SK-N-SH (cell line): ENCODE data around the gene GTF2F2. TPM values are rescaled to one million over a fixed set of nuclear protein-coding genes. Genes with fewer than 3 reads are reported as not detected.

Experiments used
- CTCF ChIA-PET: fragments of 300-600, 350-600 bp; formaldehyde crosslinking; extraction: SDS; loops from one replicate; lab custom pipeline; 2021; lab: Yijun Ruan, JAX
- POLR2A ChIA-PET: fragments of 350-600 bp; sonication (Branson Sonifier 250); formaldehyde crosslinking; extraction: SDS; loops from one replicate; lab custom pipeline; 2020; ENCODE audit warnings: antibody characterized with exemption, inconsistent platforms; lab: Yijun Ruan, JAX
- DNase-seq: peaks from one replicate; pipeline ENCODE4 v3.0.0; 2012
- H2AFZ ChIP-seq: fragments of 200-600 bp; sonication (generic); 2 replicates; pipeline ENCODE4 v1.8.1; 2016; ENCODE audit warnings: antibody characterized with exemption, mild to moderate bottlenecking, low read depth
- H3F3A ChIP-seq: fragments of 200-600 bp; sonication (generic); replicated peaks from 2 replicates; pipeline ENCODE3; 2016; ENCODE audit warnings: antibody characterized with exemption, mild to moderate bottlenecking; ENCODE audit not compliant: insufficient read depth
- H3K27ac ChIP-seq, 2 experiments: fragments of 200-500 bp in 1 of 2; fragments of 200-600 bp in 1 of 2; sonication (Bioruptor generic) in 1 of 2; sonication (generic), shearing (Covaris generic) in 1 of 2; 2 replicates each; pipeline versions ENCODE4 v1.5.1 to v1.6.1; 2014 to 2016; ENCODE audit warnings: low read depth in 2 of 2, inconsistent platforms in 1 of 2, low read length in 1 of 2, mild to moderate bottlenecking in 1 of 2, mixed read lengths in 1 of 2
- H3K27me3 ChIP-seq: fragments of 200-600 bp; sonication (generic), shearing (Covaris generic); 2 replicates; pipeline ENCODE4 v1.6.1; 2016; ENCODE audit warnings: mixed run types; ENCODE audit not compliant: insufficient read depth
- H3K36me3 ChIP-seq, 2 experiments: fragments of 200-500 bp in 1 of 2; fragments of 200-600 bp in 1 of 2; sonication (Bioruptor generic) in 1 of 2; sonication (generic) in 1 of 2; replicated peaks in 1 of 2; 2 replicates each; pipeline versions ENCODE3 to v1.5.1; 2014 to 2016; ENCODE audit warnings: low read length in 1 of 2, mild to moderate bottlenecking in 1 of 2; ENCODE audit not compliant: insufficient read depth in 2 of 2, control insufficient read depth in 1 of 2
- H3K4me1 ChIP-seq, 2 experiments: fragments of 200-500 bp in 1 of 2; fragments of 200-600 bp in 1 of 2; sonication (Bioruptor generic) in 1 of 2; sonication (generic), shearing (Covaris generic) in 1 of 2; 2 replicates each; pipeline versions ENCODE4 v1.5.1 to v1.6.1; 2014 to 2016; ENCODE audit warnings: low read depth in 1 of 2, low read length in 1 of 2, mixed run types in 1 of 2; ENCODE audit not compliant: insufficient read depth in 2 of 2, control insufficient read depth in 1 of 2
- H3K4me2 ChIP-seq: fragments of 200-600 bp; sonication (generic), shearing (Covaris generic); 2 replicates; pipeline ENCODE4 v1.6.1; 2017; ENCODE audit warnings: mixed run types
- H3K4me3 ChIP-seq, 2 experiments: fragments of 200-500 bp in 1 of 2; fragments of 200-600 bp in 1 of 2; sonication (Bioruptor generic) in 1 of 2; sonication (generic), shearing (Covaris generic) in 1 of 2; 2 replicates each; pipeline versions ENCODE4 v1.5.1 to v1.8.1; 2014 to 2016; ENCODE audit warnings: low read depth in 2 of 2, inconsistent platforms in 1 of 2, low read length in 1 of 2, mild to moderate bottlenecking in 1 of 2, mixed read lengths in 1 of 2, moderate library complexity in 1 of 2
- H3K79me2 ChIP-seq: fragments of 200-600 bp; sonication (generic); 2 replicates; pipeline ENCODE4 v1.8.1; 2017; ENCODE audit warnings: mild to moderate bottlenecking; ENCODE audit not compliant: insufficient read depth
- H3K9ac ChIP-seq: fragments of 200-600 bp; sonication (generic); 2 replicates; pipeline ENCODE4 v1.6.1; 2017; ENCODE audit warnings: mixed run types
- H3K9me2 ChIP-seq: fragments of 200-600 bp; sonication (generic); 2 replicates; pipeline ENCODE4 v1.6.1; 2017; ENCODE audit warnings: mixed run types
- H3K9me3 ChIP-seq: fragments of 200-600 bp; sonication (generic); 2 replicates; pipeline ENCODE4 v1.6.1; 2017; ENCODE audit warnings: mixed run types, mild to moderate bottlenecking, moderate library complexity
- H4K20me1 ChIP-seq: fragments of 200-600 bp; sonication (generic); 2 replicates; pipeline ENCODE4 v1.6.1; 2017; ENCODE audit warnings: mild to moderate bottlenecking, mixed run types; ENCODE audit not compliant: insufficient read depth
- EZH2phosphoT487 ChIP-seq: fragments of 200-600 bp; sonication (generic); IDR thresholded peaks from 2 replicates; pipeline ENCODE4 v1.6.1; 2017; ENCODE audit warnings: low read depth, mixed run types, mild to moderate bottlenecking, antibody characterized with exemption, moderate library complexity, borderline replicate concordance
- FOXM1 ChIP-seq: IDR thresholded peaks from 2 replicates; pipeline ENCODE4 v1.4.0; 2012; ENCODE audit warnings: low read depth, mild to moderate bottlenecking
- GABPA ChIP-seq: IDR thresholded peaks from 2 replicates; pipeline ENCODE4 v1.4.0; 2012; ENCODE audit warnings: low read depth, mild to moderate bottlenecking
- PBX3 ChIP-seq: IDR thresholded peaks from 2 replicates; pipeline ENCODE4; 2012
- POLR2AphosphoS5 ChIP-seq: IDR thresholded peaks from 2 replicates; pipeline ENCODE4 v1.6.1; 2012; ENCODE audit warnings: low read depth, low read length
- RAD21 ChIP-seq: IDR thresholded peaks from 2 replicates; pipeline ENCODE4 v1.6.1; 2012; ENCODE audit warnings: mild to moderate bottlenecking, low read length
- RCOR1 ChIP-seq: fragments of 150-350 bp; IDR thresholded peaks from 2 replicates; pipeline ENCODE4 v1.6.1; 2017; ENCODE audit warnings: antibody characterized with exemption, low read length
- SMC3 ChIP-seq: IDR thresholded peaks from 2 replicates; pipeline ENCODE4 v1.6.1; 2012; ENCODE audit warnings: low read depth, low read length, improper control_type of control experiment
- TCF12 ChIP-seq: IDR thresholded peaks from 2 replicates; pipeline ENCODE4 v1.4.0; 2012
- YY1 ChIP-seq: IDR thresholded peaks from 2 replicates; pipeline ENCODE4 v1.4.0; 2012; ENCODE audit warnings: low read depth, mild to moderate bottlenecking
- ZBTB33 ChIP-seq: IDR thresholded peaks from 2 replicates; pipeline ENCODE4 v1.4.0; 2012; ENCODE audit warnings: low read depth, borderline replicate concordance
- WGBS: methylation state at CpG from one replicate; pipeline ENCODE4 v1.1.6; 2017; ENCODE audit warnings: low lambda C conversion rate; 5-methylcytosine and 5-hydroxymethylcytosine counted together
- polyA plus RNA-seq, 3 experiments: library from polyadenylated mRNA; depleted of rRNA; stranded (reverse); fragments of >200 nt; gene quantifications; 2 replicates each; pipeline ENCODE4 v1.2.3, GENCODE V29; 2012

The GTF2F2 gene
- polyA plus RNA-seq, 1 of the 3 experiments (the other 2 are of a cell fraction), result 24.2 TPM

- no peak for DNase-seq
- WGBS, result 93% methylated on average over 3 of the region's 3 CpGs
Observed at GRCh38 chr13:45198924-45199323, 78.6 kb downstream of the GTF2F2 start.

GRCh38 chr13:45199711-45200110 is 79.4 kb downstream of the GTF2F2 start:
- Histone ChIP-seq H3K4me3 (peak overlapping the region in 1 of 2 experiments; percentile 10; a peak in 1 of 4 replicates), H3K4me2 (peak overlapping the region; percentile 22)
- CTCF ChIA-PET, result interaction anchor here (1.6 kb wide), 1 partner anchor 9 kb away, joined by 4 read pairs; no protein-coding TSS in a partner anchor

More at GRCh38 chr13:45198924-45199323, 78.6 kb downstream of the GTF2F2 start:
- Histone ChIP-seq H3K36me3 (peaks cover 0 to 2% of the 10 kb centered on the region in 2 experiments), H3K79me2 (peaks cover 32% of the 10 kb centered on the region), H3K9ac (no peak overlapping the region), H3K9me3 (no peaks in the 10 kb centered on the region), H3F3A (peaks cover 11% of the 10 kb centered on the region), H3K4me2 (peak overlapping the region; percentile 22; the same call in 1 of the 2 replicates), H3K9me2 (no peaks in the 10 kb centered on the region), H3K27me3 (no peaks in the 10 kb centered on the region), H3K4me1 (peaks cover 0 to 23% of the 10 kb centered on the region in 2 experiments; a peak in 3 of 4 replicates), H2AFZ (no peak overlapping the region), H3K4me3 (no peak overlapping the region; a peak in 1 of 4 replicates), H3K27ac (no peak overlapping the region), H4K20me1 (no peaks in the 10 kb centered on the region)
- POLR2A ChIA-PET, result no interaction called here
- CTCF ChIA-PET, result interaction anchor here (1.6 kb wide), 1 partner anchor 8 kb away, joined by 4 read pairs; no protein-coding TSS in a partner anchor
- TF ChIP-seq POLR2AphosphoS5 (no peak), EZH2phosphoT487 (no peak), PBX3 (no peak), RAD21 (no peak), RCOR1 (no peak), FOXM1 (no peak), TCF12 (no peak), GABPA (no peak), ZBTB33 (no peak), YY1 (no peak), SMC3 (no peak)

More at GRCh38 chr13:45199711-45200110, 79.4 kb downstream of the GTF2F2 start:
- no peak for DNase-seq
- peaks cover 16% of the 10 kb centered on the region for H3F3A ChIP-seq
- TF ChIP-seq POLR2AphosphoS5 (0 out of 2 replicates have a peak, but pooled peaks have one; percentile 25), RCOR1 (no peak)
- no peaks in the 10 kb centered on the region for H3K9me3 ChIP-seq
- WGBS, result 95% methylated on average over 4 of the region's 4 CpGs
- peaks cover 0 to 23% of the 10 kb centered on the region in 2 experiments; a peak in 2 of 4 replicates for H3K4me1 ChIP-seq
- no peak overlapping the region for H3K27ac ChIP-seq
- H3K36me3 ChIP-seq, result no peaks in the 10 kb centered on the region
- H3K79me2 ChIP-seq, result peaks cover 40% of the 10 kb centered on the region
- H3K9ac ChIP-seq, result no peak overlapping the region
- POLR2A ChIA-PET, result no interaction called here
- no peaks in the 10 kb centered on the region for H4K20me1 ChIP-seq
- no peaks in the 10 kb centered on the region for H3K9me2 ChIP-seq
- no peaks in the 10 kb centered on the region for H3K27me3 ChIP-seq
- H2AFZ ChIP-seq, result no peak overlapping the region
